HEK293T (cell line): ENCODE results near the gene PRXL2A.

ENCODE experiments used
- ARNT ChIP-seq: fragments of 450-650 bp; IDR thresholded peaks from 2 replicates; pipeline ENCODE4 v1.6.1; 2017; ENCODE audit warnings: mild to moderate bottlenecking
- BHLHE40 ChIP-seq: fragments of 450-650 bp; IDR thresholded peaks from 2 replicates; pipeline ENCODE4 v1.6.1; 2016; ENCODE audit warnings: mild to moderate bottlenecking, moderate library complexity, borderline replicate concordance
- ELF4 ChIP-seq: fragments of 450-650 bp; IDR thresholded peaks from 2 replicates; pipeline ENCODE4 v1.6.1; 2017; ENCODE audit warnings: antibody characterized with exemption
- FOXK2 ChIP-seq: fragments of 450-650 bp; IDR thresholded peaks from 2 replicates; pipeline ENCODE4 v1.6.1; 2016; ENCODE audit warnings: mild to moderate bottlenecking
- FOXM1 ChIP-seq: fragments of 450-650 bp; IDR thresholded peaks from 2 replicates; pipeline ENCODE4 v1.6.1; 2017; ENCODE audit warnings: mild to moderate bottlenecking, borderline replicate concordance
- HDGF ChIP-seq: fragments of 450-650 bp; IDR thresholded peaks from 2 replicates; pipeline ENCODE4 v1.6.1; 2017; ENCODE audit warnings: antibody characterized with exemption, borderline replicate concordance
- NFRKB ChIP-seq: fragments of 450-650 bp; IDR thresholded peaks from 2 replicates; pipeline ENCODE4 v1.6.1; 2016; ENCODE audit warnings: mild to moderate bottlenecking, moderate library complexity
- SP1 ChIP-seq: fragments of 450-650 bp; IDR thresholded peaks from 2 replicates; pipeline ENCODE4 v1.6.1; 2017
- SUZ12 ChIP-seq: fragments of 450-650 bp; IDR thresholded peaks from 2 replicates; pipeline ENCODE4 v1.6.1; 2016; ENCODE audit warnings: mild to moderate bottlenecking

DNA sequence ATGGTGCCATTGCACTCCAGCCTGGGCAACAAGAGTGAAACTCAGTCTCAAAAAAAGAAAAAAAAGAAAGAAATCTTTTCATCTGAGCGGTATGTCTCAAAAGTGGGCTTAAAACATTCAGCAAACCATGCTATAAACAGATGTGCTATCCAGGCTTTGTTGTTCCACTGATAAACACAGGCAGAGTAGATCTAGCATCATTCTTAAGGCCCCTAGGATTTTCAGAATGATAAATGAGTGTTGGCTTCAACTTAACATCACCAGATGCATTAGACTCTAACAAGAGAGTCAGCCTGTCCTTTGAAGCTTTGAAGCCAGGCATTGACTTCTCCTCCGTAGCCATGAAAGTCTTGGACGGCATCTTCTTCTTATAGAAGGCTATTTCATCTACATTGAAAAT is 28.6 kb upstream of the PRXL2A start:
- no peak for TF ChIP-seq SP1
- no peak for TF ChIP-seq ELF4
- TF ChIP-seq ARNT: no peak
- TF ChIP-seq FOXK2: no peak
- no peak for TF ChIP-seq NFRKB
- no peak for TF ChIP-seq HDGF
- TF ChIP-seq FOXM1: no peak
- TF ChIP-seq BHLHE40: no peak
- TF ChIP-seq SUZ12: no peak
